Neutrophil (primary cell): ENCODE measurements around the gene OR4Q2.

ENCODE experiments used
- H3K27ac ChIP-seq: fragments of 200-600 bp; sonication (generic); 2 replicates; pipeline ENCODE4 v1.5.1; 2016; ENCODE audit warnings: mild to moderate bottlenecking, moderate library complexity
- H3K27me3 ChIP-seq: fragments of 200-600 bp; sonication (generic); 2 replicates; pipeline ENCODE4 v1.6.0; 2016; ENCODE audit warnings: mild to moderate bottlenecking
- H3K36me3 ChIP-seq: fragments of 200-600 bp; sonication (generic); 2 replicates; pipeline ENCODE4 v1.5.1; 2017
- H3K4me1 ChIP-seq, 2 experiments: fragments of 200-600 bp in 1 of 2; sonication (generic) in 1 of 2; 1 replicate in 1 of 2; 2 replicates in 1 of 2; pipeline versions ENCODE4 v1.5.1 to v1.6.1; 2013 to 2016; ENCODE audit warnings: low read depth in 1 of 2, low read length in 1 of 2, mild to moderate bottlenecking in 1 of 2, moderate library complexity in 1 of 2; ENCODE audit not compliant: control insufficient read depth in 1 of 2, insufficient read depth in 1 of 2
- H3K4me3 ChIP-seq, 2 experiments: fragments of 200-600 bp in 1 of 2; sonication (generic) in 1 of 2; 1 replicate in 1 of 2; 2 replicates in 1 of 2; pipeline ENCODE4 v1.5.1; 2013 to 2016; ENCODE audit warnings: low read depth in 1 of 2, low read length in 1 of 2, mild to moderate bottlenecking in 1 of 2, moderate library complexity in 1 of 2
- H3K9me3 ChIP-seq: fragments of 200-600 bp; sonication (generic); 2 replicates; pipeline ENCODE4 v1.5.1; 2016
- CTCF ChIP-seq: fragments of 200-600 bp; sonication (generic); IDR thresholded peaks from 2 replicates; pipeline ENCODE4 v1.5.1; 2016; ENCODE audit warnings: antibody characterized with exemption

OR4Q2 gene

GRCh38 chr14:20044243-20044642 lies 42.3 kb downstream of the OR4Q2 start:
- Histone ChIP-seq H3K27ac (no peak overlapping the region), H3K9me3 (no peaks in the 10 kb centered on the region), H3K36me3 (no peaks in the 10 kb centered on the region), H3K4me3 (no peak overlapping the region), H3K4me1 (no peaks in the 10 kb centered on the region), H3K27me3 (no peaks in the 10 kb centered on the region)
- TF ChIP-seq CTCF, result no peak

- H3K4me3 ChIP-seq, result no peak overlapping the region
- H3K9me3 ChIP-seq, result no peaks in the 10 kb centered on the region
- no peaks in the 10 kb centered on the region for H3K27me3 ChIP-seq
- H3K27ac ChIP-seq, result no peak overlapping the region
- H3K4me1 ChIP-seq, result no peaks in the 10 kb centered on the region
- TF ChIP-seq CTCF, result no peak
- H3K36me3 ChIP-seq, result no peaks in the 10 kb centered on the region
These were observed 46.2 kb downstream of the OR4Q2 start for GRCh38 chr14:20048202-20048601.
